Ishikawa (cell line): ENCODE results near the gene USE1.

Source experiments
- EP300 ChIP-seq: IDR thresholded peaks from 2 replicates; pipeline ENCODE4 v1.6.1; 2012; ENCODE audit warnings: borderline replicate concordance
- FOXM1 ChIP-seq: IDR thresholded peaks from 2 replicates; pipeline ENCODE4 v1.6.1; 2012; ENCODE audit warnings: low read depth, borderline replicate concordance
- NFIC ChIP-seq: IDR thresholded peaks from 2 replicates; pipeline ENCODE4 v1.6.1; 2012
- RAD21 ChIP-seq: IDR thresholded peaks from 2 replicates; pipeline ENCODE4 v1.6.1; 2012; ENCODE audit warnings: low read depth
- TCF12 ChIP-seq: IDR thresholded peaks from 2 replicates; pipeline ENCODE4 v1.6.1; 2012; ENCODE audit warnings: low read depth
- TF ChIP-seq, protein P1 (sequence below): IDR thresholded peaks from 2 replicates; pipeline ENCODE4 v1.6.1; 2012

DNA sequence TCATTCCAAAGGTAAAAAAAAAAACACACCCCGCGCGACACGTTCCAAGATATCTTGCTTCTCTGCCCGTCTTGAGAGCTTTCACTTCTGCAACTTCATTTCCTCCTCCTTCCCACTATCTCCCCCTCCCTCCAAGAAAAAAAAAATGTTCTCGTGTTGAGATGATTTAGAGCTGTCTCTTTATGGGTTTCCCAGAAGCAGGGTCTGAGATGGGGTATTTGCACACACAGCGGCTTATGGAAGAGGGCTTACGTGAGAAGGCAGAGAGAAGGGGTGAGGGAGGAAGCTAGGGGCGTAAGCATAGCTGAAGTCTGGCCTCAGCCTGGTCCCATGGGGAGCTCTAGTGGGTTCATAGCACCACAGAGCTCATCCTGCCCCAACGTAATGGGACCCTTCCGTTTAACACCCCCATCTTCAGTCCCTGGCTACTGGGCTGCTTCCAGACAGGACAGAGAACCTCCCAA is 31.3 kb upstream of the USE1 start:
- TF ChIP-seq EP300: no peak
- no peak for TF ChIP-seq RAD21
- no peak for TF ChIP-seq NFIC
- no peak for TF ChIP-seq FOXM1
- TF ChIP-seq TCF12: no peak
- TF ChIP-seq, protein P1, sequence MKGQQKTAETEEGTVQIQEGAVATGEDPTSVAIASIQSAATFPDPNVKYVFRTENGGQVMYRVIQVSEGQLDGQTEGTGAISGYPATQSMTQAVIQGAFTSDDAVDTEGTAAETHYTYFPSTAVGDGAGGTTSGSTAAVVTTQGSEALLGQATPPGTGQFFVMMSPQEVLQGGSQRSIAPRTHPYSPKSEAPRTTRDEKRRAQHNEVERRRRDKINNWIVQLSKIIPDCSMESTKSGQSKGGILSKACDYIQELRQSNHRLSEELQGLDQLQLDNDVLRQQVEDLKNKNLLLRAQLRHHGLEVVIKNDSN: no peak
